Measurements from ENCODE around the gene CUL4A. TPM values are rescaled to one million over a fixed set of nuclear protein-coding genes. Genes with fewer than 3 reads are reported as not detected.

CUL4A gene
- total RNA-seq, 4 donors from 2014 or later = 55.8 to 110 (median 76.8) TPM

DNA sequence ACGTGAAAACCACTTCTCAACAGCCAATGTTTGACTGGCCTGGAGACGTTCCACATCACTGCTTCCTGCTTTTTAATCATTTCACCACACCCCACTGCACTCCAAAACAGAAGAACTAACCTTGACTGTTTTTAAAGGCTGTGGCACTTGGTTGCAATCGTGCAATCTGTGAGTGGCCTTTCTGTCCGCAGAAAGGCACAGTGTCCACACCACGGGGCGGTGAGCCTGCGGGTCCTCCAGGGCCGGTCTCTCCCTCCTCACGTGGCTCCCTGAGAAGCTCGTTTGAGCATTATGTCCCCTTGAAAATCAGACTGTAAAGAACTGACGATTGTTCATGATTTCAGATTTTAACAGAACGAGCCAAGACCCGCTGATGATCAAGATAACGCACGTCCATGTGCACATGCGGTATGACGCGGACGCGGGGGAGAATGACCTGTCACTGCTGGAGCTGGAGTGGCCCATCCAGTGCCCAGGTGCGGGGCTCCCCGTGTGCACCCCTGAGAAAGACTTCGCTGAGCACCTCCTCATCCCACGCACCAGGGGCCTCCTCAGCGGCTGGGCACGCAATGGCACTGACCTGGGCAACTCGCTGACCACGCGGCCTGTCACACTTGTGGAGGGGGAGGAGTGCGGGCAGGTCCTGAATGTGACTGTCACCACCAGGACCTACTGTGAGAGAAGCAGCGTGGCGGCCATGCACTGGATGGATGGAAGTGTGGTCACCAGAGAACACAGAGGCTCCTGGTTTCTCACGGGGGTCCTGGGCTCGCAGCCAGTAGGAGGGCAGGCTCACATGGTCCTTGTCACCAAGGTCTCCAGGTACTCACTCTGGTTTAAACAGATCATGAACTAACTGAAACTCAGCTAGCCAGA, 37.9 kb upstream of the CUL4A start:
- Histone ChIP-seq H3K9me3 (no peaks in the 10 kb centered on the region), H3K4me3 (no peak overlapping the region), H3K4me1 (no peaks in the 10 kb centered on the region), H3K27me3 (no peaks in the 10 kb centered on the region), H3K36me3 (peaks cover 0 to 72% (median 8%) of the 10 kb centered on the region in 3 donors), H3K27ac (no peak overlapping the region)
- WGBS, 2 donors = 76 to 88% methylated on average over 12 to 16 of the region's 34 CpGs
- intact Hi-C loops (cut with DNase I) = no loop called here
- DNase-seq = no peak
- no peak for TF ChIP-seq POLR2A (IDR thresholded peaks at IDR 0.05)
- no peak for TF ChIP-seq CTCF (IDR thresholded peaks at IDR 0.05)

DNA sequence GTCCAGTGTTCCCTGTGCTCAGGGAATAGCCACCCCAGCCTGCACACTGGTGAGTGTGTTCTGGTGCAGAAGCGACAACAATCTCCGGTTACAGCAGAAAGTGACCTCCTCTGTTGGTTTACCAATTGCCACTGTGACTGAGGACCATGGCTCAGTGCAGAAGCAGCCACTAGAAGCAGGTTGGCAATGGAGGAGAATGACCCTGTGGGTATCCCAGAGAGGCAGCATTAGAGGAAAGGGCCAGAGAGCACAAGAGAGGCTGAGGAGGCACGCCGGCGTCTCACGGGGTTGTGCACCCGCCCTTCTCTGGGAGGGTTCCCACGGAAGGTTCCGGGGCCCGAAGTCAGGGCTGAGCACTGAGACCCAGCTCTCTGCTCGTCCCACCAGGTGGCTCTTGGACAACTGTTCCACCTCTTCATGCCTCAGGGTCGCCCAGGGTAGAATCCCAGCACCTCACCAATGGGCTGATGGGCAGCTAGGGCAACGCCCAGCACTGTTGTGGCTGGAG, 36.9 kb upstream of the CUL4A start:
- Histone ChIP-seq H3K36me3 (peaks cover 0 to 82% (median 11%) of the 10 kb centered on the region in 3 donors), H3K4me3 (no peak overlapping the region), H3K9me3 (no peaks in the 10 kb centered on the region), H3K4me1 (no peaks in the 10 kb centered on the region), H3K27ac (no peak overlapping the region), H3K27me3 (no peaks in the 10 kb centered on the region)
- no peak for DNase-seq
- intact Hi-C loops (cut with DNase I) = no loop called here
- TF ChIP-seq CTCF (IDR thresholded peaks at IDR 0.05) (no peak), POLR2A (IDR thresholded peaks at IDR 0.05) (no peak)
- WGBS, 2 donors = 84 to 92% methylated on average over 5 of the region's 13 CpGs

GRCh38 chr13:113176280-113176679, 33.1 kb upstream of the CUL4A start:
- Histone ChIP-seq H3K27me3 (no peaks in the 10 kb centered on the region), H3K27ac (no peak overlapping the region), H3K36me3 (peaks cover 8 to 98% (median 41%) of the 10 kb centered on the region in 3 donors), H3K4me3 (no peak overlapping the region), H3K9me3 (no peaks in the 10 kb centered on the region), H3K4me1 (no peaks in the 10 kb centered on the region)
- TF ChIP-seq CTCF (IDR thresholded peaks at IDR 0.05) (no peak), POLR2A (IDR thresholded peaks at IDR 0.05) (no peak)
- WGBS, 2 donors = 44 to 69% methylated on average over 3 of the region's 5 CpGs
- DNase-seq = no peak
- intact Hi-C loops (cut with DNase I) = no loop called here

GRCh38 chr13:113176822-113177221, 32.6 kb upstream of the CUL4A start:
- WGBS, 2 donors = 95 to 98% methylated on average over 8 to 14 of the region's 14 CpGs
- Histone ChIP-seq H3K4me3 (no peak overlapping the region), H3K4me1 (no peaks in the 10 kb centered on the region), H3K27me3 (no peaks in the 10 kb centered on the region), H3K9me3 (no peaks in the 10 kb centered on the region), H3K36me3 (peaks cover 8 to 98% (median 41%) of the 10 kb centered on the region in 3 donors), H3K27ac (no peak overlapping the region)
- intact Hi-C loops (cut with DNase I) = no loop called here
- DNase-seq = no peak
- no peak for TF ChIP-seq POLR2A (IDR thresholded peaks at IDR 0.05)
- no peak for TF ChIP-seq CTCF (IDR thresholded peaks at IDR 0.05)
